Parietal lobe (tissue), 2 donors: ENCODE results near the gene WNT5B. TPM values are rescaled to one million over a fixed set of nuclear protein-coding genes. Genes with fewer than 3 reads are reported as not detected.

Source experiments
- small RNA-seq: library from RNA; depleted of rRNA; stranded (forward); fragments of <200 nt; gene quantifications from one replicate; pipeline ENCODE3, GENCODE V24; 2014; ENCODE audit warnings: low replicate concordance
- total RNA-seq: library from RNA; depleted of rRNA; stranded (reverse); fragments of >200 nt; gene quantifications from one replicate; pipeline ENCODE4 v1.2.3, GENCODE V29; 2014

Gene WNT5B
- total RNA-seq: 29.1 TPM

DNA sequence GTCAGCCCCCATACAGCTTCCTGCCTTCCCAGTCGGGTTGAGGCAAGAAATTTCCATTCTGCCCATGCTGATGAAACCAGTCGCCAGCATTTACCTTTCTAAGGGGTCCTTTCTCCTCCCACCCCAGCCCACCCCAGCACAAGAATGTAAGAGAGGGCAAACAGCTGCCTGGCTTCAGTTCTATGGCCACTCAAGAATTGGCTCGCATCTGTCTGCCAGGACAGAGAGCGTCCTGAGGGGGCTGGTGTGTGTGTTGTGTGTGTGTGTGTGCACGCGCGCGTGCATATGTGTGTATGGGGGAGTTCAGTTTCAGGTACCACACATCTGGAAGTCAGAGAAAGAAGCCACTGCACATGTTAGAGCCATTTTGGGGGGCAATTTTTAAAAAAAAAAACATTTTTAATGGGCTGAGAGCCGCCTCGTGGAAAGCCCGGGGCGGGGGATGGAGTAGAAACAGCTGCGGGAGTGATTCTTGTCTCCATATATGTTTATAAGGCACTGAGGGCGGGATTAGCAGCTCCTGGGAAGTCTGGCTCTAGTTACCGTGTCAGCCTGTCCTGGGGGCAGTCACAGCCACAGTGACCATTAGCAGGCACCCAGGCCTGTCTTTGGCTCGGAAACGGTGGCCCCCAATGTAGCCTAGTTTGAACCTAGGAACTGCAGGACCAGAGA is at the start of gene WNT5B:
Gene WNT5B (plus strand): TSS at position 566 of the 672 bp plus-strand sequence. CDS start 2,124 bp downstream, outside the sequence.

GRCh38 chr12:1594261-1595025 is 34.6 kb upstream of the WNT5B start, which contains the start of gene FBXL14:
Gene FBXL14 (minus strand): TSS chr12:1594581. CDS start chr12:1594066, 515 bp downstream.

GRCh38 chr12:1690578-1691122 is 61.6 kb downstream of the WNT5B start, which contains the start of gene ADIPOR2:
Gene ADIPOR2 (plus strand): TSS chr12:1691070. CDS start chr12:1754344, 63,274 bp downstream.

Small RNA genes lying within 50 kb of the gene (small RNA-seq; reads per million reads assigned to genes)
- gene MIR3649: not detected

Other genes starting within 250 kb of the WNT5B start
- 23.8 TPM for gene FBXL14, start 34.6 kb upstream of the WNT5B start, total RNA-seq
- gene ADIPOR2, start 61.8 kb downstream of the WNT5B start, total RNA-seq: 39.8 TPM
- 8.1 TPM for gene LRTM2, start 191.3 kb downstream of the WNT5B start, total RNA-seq